ENCODE results near the gene EPHB2. TPM values are rescaled to one million over a fixed set of nuclear protein-coding genes. Genes with fewer than 3 reads are reported as not detected.

Gene EPHB2
- polyA plus RNA-seq, 2 of the 4 experiments (the other 2 are of a cell fraction): 13.0 to 35.3 TPM

- Histone ChIP-seq H3K4me2 (no peak overlapping the region), H3K4me3 (no peak overlapping the region), H3K4me1 (0 out of 3 replicates have a peak, but pooled peaks cover 4% of the 10 kb centered on the region), H3K27ac (no peak overlapping the region), H3K9me3 (no peaks in the 10 kb centered on the region)
- WGBS (ENCODE audit: missing lambda C conversion rate): 77% methylated on average over 12 of the region's 13 CpGs
- TF ChIP-seq RNF2 (IDR thresholded peaks at IDR 0.05; ENCODE audit: borderline replicate concordance, low read depth): no peak
- TF ChIP-seq, protein P1, sequence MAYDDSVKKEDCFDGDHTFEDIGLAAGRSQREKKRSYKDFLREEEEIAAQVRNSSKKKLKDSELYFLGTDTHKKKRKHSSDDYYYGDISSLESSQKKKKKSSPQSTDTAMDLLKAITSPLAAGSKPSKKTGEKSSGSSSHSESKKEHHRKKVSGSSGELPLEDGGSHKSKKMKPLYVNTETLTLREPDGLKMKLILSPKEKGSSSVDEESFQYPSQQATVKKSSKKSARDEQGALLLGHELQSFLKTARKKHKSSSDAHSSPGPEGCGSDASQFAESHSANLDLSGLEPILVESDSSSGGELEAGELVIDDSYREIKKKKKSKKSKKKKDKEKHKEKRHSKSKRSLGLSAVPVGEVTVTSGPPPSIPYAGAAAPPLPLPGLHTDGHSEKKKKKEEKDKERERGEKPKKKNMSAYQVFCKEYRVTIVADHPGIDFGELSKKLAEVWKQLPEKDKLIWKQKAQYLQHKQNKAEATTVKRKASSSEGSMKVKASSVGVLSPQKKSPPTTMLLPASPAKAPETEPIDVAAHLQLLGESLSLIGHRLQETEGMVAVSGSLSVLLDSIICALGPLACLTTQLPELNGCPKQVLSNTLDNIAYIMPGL (CRISPR knock-in tag; IDR thresholded peaks at IDR 0.05; ENCODE audit: borderline replicate concordance): no peak
- no peak for ATAC-seq
- DNase-seq (ENCODE audit: low read depth in 1 of 2, low spot score in 1 of 2): no peak
- POLR2A ChIA-PET: no interaction called here
- FAIRE-seq: no peak
- CTCF ChIA-PET: interaction anchor here (1.4 to 9.5 kb wide), 3 partner anchors 210 to 286 kb away, joined by 5 to 129 read pairs (median 7); no protein-coding TSS in a partner anchor
These were observed 32.4 kb upstream of the EPHB2 start for GRCh38 chr1:22677931-22678896.

GRCh38 chr1:22680726-22681125 lies 29.9 kb upstream of the EPHB2 start:
- CTCF ChIA-PET: interaction anchor here (2.4 kb wide), 1 partner anchor 249 kb away, joined by 8 read pairs; no protein-coding TSS in a partner anchor
- 61% methylated on average over 8 of the region's 9 CpGs for WGBS (ENCODE audit: missing lambda C conversion rate)
- POLR2A ChIA-PET: no interaction called here

GRCh38 chr1:22681556-22682276 lies 28.9 kb upstream of the EPHB2 start:
- FAIRE-seq: no peak
- 61% methylated on average over 15 of the region's 15 CpGs for WGBS (ENCODE audit: missing lambda C conversion rate)
- ChIA-PET CTCF (interaction anchor here (0.7 kb wide), 1 partner anchor 9 kb away, joined by 3 read pairs; no protein-coding TSS in a partner anchor), POLR2A (no interaction called here)
- TF ChIP-seq ZNF302 (CRISPR knock-in tag; IDR thresholded peaks at IDR 0.05) (no peak), CHD4 (IDR thresholded peaks at IDR 0.05; ENCODE audit: borderline replicate concordance) (no peak), MAZ (IDR thresholded peaks at IDR 0.05; ENCODE audit: borderline replicate concordance, low read depth, low read length) (no peak), ZSCAN20 (CRISPR knock-in tag; IDR thresholded peaks at IDR 0.05) (no peak), ZFP36 (IDR thresholded peaks at IDR 0.05; ENCODE audit: borderline replicate concordance, partially characterized antibody) (no peak), HDAC2 (IDR thresholded peaks at IDR 0.05) (no peak), HOXB5 (CRISPR knock-in tag; IDR thresholded peaks at IDR 0.05) (no peak), SREBF2 (IDR thresholded peaks at IDR 0.05) (no peak), CHD2 (IDR thresholded peaks at IDR 0.05; ENCODE audit: low read length, partially characterized antibody) (no peak), EHF (CRISPR knock-in tag; IDR thresholded peaks at IDR 0.05) (no peak)
- TF ChIP-seq, protein P2, sequence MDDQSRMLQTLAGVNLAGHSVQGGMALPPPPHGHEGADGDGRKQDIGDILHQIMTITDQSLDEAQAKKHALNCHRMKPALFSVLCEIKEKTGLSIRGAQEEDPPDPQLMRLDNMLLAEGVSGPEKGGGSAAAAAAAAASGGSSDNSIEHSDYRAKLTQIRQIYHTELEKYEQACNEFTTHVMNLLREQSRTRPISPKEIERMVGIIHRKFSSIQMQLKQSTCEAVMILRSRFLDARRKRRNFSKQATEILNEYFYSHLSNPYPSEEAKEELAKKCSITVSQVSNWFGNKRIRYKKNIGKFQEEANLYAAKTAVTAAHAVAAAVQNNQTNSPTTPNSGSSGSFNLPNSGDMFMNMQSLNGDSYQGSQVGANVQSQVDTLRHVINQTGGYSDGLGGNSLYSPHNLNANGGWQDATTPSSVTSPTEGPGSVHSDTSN (IDR thresholded peaks at IDR 0.05): no peak
- TF ChIP-seq, protein P3, sequence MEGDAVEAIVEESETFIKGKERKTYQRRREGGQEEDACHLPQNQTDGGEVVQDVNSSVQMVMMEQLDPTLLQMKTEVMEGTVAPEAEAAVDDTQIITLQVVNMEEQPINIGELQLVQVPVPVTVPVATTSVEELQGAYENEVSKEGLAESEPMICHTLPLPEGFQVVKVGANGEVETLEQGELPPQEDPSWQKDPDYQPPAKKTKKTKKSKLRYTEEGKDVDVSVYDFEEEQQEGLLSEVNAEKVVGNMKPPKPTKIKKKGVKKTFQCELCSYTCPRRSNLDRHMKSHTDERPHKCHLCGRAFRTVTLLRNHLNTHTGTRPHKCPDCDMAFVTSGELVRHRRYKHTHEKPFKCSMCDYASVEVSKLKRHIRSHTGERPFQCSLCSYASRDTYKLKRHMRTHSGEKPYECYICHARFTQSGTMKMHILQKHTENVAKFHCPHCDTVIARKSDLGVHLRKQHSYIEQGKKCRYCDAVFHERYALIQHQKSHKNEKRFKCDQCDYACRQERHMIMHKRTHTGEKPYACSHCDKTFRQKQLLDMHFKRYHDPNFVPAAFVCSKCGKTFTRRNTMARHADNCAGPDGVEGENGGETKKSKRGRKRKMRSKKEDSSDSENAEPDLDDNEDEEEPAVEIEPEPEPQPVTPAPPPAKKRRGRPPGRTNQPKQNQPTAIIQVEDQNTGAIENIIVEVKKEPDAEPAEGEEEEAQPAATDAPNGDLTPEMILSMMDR (IDR thresholded peaks at IDR 0.05): no peak
- TF ChIP-seq, protein P4, sequence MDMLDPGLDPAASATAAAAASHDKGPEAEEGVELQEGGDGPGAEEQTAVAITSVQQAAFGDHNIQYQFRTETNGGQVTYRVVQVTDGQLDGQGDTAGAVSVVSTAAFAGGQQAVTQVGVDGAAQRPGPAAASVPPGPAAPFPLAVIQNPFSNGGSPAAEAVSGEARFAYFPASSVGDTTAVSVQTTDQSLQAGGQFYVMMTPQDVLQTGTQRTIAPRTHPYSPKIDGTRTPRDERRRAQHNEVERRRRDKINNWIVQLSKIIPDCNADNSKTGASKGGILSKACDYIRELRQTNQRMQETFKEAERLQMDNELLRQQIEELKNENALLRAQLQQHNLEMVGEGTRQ (IDR thresholded peaks at IDR 0.05): no peak
- no peak overlapping the region for H3K4me3 ChIP-seq
- no peaks in the 10 kb centered on the region for H3K9me3 ChIP-seq
- DNase-seq (ENCODE audit: low read depth in 1 of 2, low spot score in 1 of 2): no peak
- no peak for ATAC-seq
- H3K4me1 ChIP-seq: no peaks in the 10 kb centered on the region
- H3K27ac ChIP-seq: no peak overlapping the region
- no peak overlapping the region for H3K4me2 ChIP-seq

More at GRCh38 chr1:22680726-22681125, 29.9 kb upstream of the EPHB2 start:
- Histone ChIP-seq H3K4me2 (no peak overlapping the region), H3K27ac (no peak overlapping the region), H3K4me1 (no peaks in the 10 kb centered on the region), H3K9me3 (no peaks in the 10 kb centered on the region), H3K4me3 (no peak overlapping the region)
- ATAC-seq (no peak), FAIRE-seq (no peak), DNase-seq (ENCODE audit: low read depth in 1 of 2, low spot score in 1 of 2) (no peak)
- TF ChIP-seq CHD2 (IDR thresholded peaks at IDR 0.05; ENCODE audit: low read length, partially characterized antibody) (no peak), BHLHE40 (IDR thresholded peaks at IDR 0.05; ENCODE audit: low read depth, low read length) (no peak), FOSB (CRISPR knock-in tag; IDR thresholded peaks at IDR 0.05) (no peak), TFCP2L1 (CRISPR knock-in tag; IDR thresholded peaks at IDR 0.05) (no peak), HDAC2 (IDR thresholded peaks at IDR 0.05) (no peak), HOXB5 (CRISPR knock-in tag; IDR thresholded peaks at IDR 0.05) (no peak), MAZ (IDR thresholded peaks at IDR 0.05; ENCODE audit: borderline replicate concordance, low read depth, low read length) (no peak), ZNF302 (CRISPR knock-in tag; IDR thresholded peaks at IDR 0.05) (no peak), RNF2 (IDR thresholded peaks at IDR 0.05; ENCODE audit: borderline replicate concordance, low read depth) (no peak), RFX5 (IDR thresholded peaks at IDR 0.05) (no peak), ZSCAN20 (CRISPR knock-in tag; IDR thresholded peaks at IDR 0.05) (no peak)
- TF ChIP-seq, protein P5, sequence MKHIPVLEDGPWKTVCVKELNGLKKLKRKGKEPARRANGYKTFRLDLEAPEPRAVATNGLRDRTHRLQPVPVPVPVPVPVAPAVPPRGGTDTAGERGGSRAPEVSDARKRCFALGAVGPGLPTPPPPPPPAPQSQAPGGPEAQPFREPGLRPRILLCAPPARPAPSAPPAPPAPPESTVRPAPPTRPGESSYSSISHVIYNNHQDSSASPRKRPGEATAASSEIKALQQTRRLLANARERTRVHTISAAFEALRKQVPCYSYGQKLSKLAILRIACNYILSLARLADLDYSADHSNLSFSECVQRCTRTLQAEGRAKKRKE (CRISPR knock-in tag; IDR thresholded peaks at IDR 0.05; ENCODE audit: low read depth): no peak
